ENCODE results near the gene CHI3L1. TPM values are rescaled to one million over a fixed set of nuclear protein-coding genes. Genes with fewer than 3 reads are reported as not detected.

The CHI3L1 gene
- total RNA-seq, 2 experiments from 2014 or later = not detected

DNA sequence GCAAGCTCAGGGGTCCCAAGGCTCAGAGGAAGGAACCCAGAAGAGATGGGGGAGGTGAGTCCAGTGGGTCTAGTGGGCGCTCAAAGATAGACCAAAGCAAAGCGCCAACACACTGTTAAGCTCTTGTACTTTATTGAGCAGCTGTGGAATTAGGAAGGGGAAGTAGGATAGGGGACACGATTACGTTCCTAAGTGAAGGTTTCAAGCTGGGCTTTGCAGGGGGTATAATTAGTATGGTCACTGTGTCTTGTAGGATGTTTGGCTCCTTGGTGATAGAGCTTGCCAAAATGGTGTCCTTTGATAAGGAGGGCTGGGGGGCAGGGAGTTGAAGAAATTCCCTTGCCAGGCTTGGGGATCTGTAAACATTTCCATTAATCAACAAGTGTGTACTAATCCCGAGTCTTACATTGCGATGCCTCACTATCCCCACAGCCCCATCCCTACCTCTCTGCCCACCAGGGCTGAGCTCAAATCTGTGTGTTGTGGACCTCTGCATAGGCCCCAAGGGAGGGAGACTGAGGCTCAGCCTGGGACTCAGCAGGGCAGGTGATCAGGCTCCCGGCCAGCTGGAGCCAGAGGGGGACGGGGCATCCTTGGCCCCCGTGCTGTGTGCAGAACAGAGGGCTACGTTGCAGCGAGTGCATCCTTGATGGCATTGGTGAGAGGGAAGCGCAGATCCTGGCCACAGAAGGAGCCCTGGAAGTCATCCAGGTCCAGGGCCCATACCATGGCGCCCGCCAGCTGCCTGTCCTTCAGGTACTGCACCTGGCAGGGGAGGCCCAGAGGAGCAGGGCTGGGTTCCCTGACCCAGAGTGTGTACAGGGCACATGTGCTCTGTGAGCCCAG, 7.5 kb downstream of the CHI3L1 start:
- no peaks in the 10 kb centered on the region for H3K36me3 Mint-ChIP-seq (ENCODE audit: low read depth)
- no peaks in the 10 kb centered on the region for H3K27me3 Mint-ChIP-seq (ENCODE audit: low read depth)
- no peaks in the 10 kb centered on the region for H3K4me1 Mint-ChIP-seq (ENCODE audit: low read depth)
- ChIA-PET CTCF (interaction anchor here (0.5 to 0.9 kb wide), 2 partner anchors 8 to 61 kb away, joined by 3 read pairs; no protein-coding TSS in a partner anchor), POLR2A (no interaction called here)
- H3K4me3 Mint-ChIP-seq = no peak overlapping the region
- H3K27ac Mint-ChIP-seq = no peak overlapping the region
- H3K9me3 Mint-ChIP-seq (ENCODE audit: insufficient read depth) = no peaks in the 10 kb centered on the region
- ATAC-seq = no peak
- DNase-seq = no peak

DNA sequence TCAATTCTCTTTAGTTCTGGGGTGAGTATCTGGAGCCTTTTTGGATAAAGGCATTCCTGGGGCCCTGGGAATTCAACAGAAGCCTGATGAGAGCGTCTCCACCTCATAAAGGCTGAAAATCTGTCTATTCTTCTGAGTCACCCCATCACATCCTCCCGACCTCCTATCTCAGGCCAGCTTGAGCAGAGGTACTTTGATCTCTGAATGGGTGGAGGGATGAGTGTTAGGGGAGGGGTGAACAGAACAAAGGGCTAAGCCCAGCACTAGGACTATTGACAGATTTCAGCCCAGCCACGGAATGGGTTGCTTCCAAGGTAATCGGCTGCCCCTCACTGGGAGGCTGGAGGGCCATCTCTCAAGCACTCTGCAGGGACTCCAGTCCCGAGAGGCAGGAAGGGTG, 8.4 kb downstream of the CHI3L1 start:
- no peak overlapping the region for H3K4me3 Mint-ChIP-seq
- DNase-seq (no peak), ATAC-seq (no peak)
- H3K9me3 Mint-ChIP-seq (ENCODE audit: insufficient read depth) = no peaks in the 10 kb centered on the region
- CTCF ChIA-PET = interaction anchor here (0.9 kb wide), 1 partner anchor 60 kb away, joined by 3 read pairs; no protein-coding TSS in a partner anchor
- no peaks in the 10 kb centered on the region for H3K4me1 Mint-ChIP-seq (ENCODE audit: low read depth)
- no peaks in the 10 kb centered on the region for H3K27me3 Mint-ChIP-seq (ENCODE audit: low read depth)
- no peaks in the 10 kb centered on the region for H3K36me3 Mint-ChIP-seq (ENCODE audit: low read depth)
- POLR2A ChIA-PET = no interaction called here
- no peak overlapping the region for H3K27ac Mint-ChIP-seq

DNA sequence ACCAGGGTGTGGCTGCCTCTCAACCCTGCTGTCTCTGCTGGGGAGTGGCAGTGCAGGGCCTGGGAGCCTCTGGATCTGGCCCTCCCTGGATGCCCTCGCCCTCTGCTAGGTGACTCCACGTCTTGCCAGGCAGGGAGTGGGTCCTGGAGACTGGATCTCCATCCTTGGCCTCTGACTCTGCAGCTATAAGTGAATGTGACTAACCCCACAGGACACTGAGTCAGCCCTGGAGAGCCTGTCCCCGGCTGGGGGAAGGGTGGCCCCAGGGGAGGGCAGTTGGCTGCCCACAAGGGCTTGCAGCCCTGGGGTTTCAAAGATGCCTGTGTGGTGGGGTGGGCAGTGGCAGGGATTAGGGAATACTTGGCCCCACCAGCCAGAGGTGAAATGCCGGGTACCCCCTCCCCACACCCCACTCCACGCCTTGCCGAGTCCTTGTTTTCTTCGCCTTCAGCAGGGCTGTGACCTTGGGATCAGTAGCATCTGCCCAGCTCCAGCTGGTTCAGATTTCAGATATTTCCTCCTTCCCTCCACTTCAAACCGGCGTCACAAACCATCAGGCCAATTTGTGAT, 8.9 kb downstream of the CHI3L1 start:
- ChIA-PET CTCF (no interaction called here), POLR2A (no interaction called here)
- no peaks in the 10 kb centered on the region for H3K9me3 Mint-ChIP-seq (ENCODE audit: insufficient read depth)
- DNase-seq (no peak), ATAC-seq (no peak)
- H3K27ac Mint-ChIP-seq = no peak overlapping the region
- H3K36me3 Mint-ChIP-seq (ENCODE audit: low read depth) = no peaks in the 10 kb centered on the region
- no peaks in the 10 kb centered on the region for H3K27me3 Mint-ChIP-seq (ENCODE audit: low read depth)
- H3K4me3 Mint-ChIP-seq = no peak overlapping the region
- H3K4me1 Mint-ChIP-seq (ENCODE audit: low read depth) = no peaks in the 10 kb centered on the region

DNA sequence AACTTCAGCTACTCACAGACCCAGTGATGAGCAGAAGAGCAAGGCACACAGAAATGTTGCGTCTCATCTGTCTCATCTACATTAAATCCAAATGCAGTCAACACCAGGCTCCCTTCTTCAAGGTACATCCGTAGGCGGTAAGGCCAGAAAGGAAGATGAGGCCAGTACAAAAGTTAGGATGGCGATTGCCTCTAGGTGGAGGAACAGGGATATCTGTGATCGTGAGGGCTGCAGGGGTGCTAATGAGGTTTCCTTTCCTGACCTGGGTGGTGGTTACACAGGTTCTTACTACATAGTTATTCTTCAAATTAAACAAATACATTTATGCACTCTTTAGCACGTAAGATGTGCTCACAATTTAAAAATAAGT, 9.5 kb downstream of the CHI3L1 start:
- CTCF ChIA-PET = no interaction called here
- no peaks in the 10 kb centered on the region for H3K27me3 Mint-ChIP-seq (ENCODE audit: low read depth)
- no peaks in the 10 kb centered on the region for H3K9me3 Mint-ChIP-seq (ENCODE audit: insufficient read depth)
- no peak overlapping the region for H3K27ac Mint-ChIP-seq
- POLR2A ChIA-PET = no interaction called here
- no peaks in the 10 kb centered on the region for H3K36me3 Mint-ChIP-seq (ENCODE audit: low read depth)
- no peak overlapping the region for H3K4me3 Mint-ChIP-seq
- ATAC-seq (no peak), DNase-seq (no peak)
- no peaks in the 10 kb centered on the region for H3K4me1 Mint-ChIP-seq (ENCODE audit: low read depth)

DNA sequence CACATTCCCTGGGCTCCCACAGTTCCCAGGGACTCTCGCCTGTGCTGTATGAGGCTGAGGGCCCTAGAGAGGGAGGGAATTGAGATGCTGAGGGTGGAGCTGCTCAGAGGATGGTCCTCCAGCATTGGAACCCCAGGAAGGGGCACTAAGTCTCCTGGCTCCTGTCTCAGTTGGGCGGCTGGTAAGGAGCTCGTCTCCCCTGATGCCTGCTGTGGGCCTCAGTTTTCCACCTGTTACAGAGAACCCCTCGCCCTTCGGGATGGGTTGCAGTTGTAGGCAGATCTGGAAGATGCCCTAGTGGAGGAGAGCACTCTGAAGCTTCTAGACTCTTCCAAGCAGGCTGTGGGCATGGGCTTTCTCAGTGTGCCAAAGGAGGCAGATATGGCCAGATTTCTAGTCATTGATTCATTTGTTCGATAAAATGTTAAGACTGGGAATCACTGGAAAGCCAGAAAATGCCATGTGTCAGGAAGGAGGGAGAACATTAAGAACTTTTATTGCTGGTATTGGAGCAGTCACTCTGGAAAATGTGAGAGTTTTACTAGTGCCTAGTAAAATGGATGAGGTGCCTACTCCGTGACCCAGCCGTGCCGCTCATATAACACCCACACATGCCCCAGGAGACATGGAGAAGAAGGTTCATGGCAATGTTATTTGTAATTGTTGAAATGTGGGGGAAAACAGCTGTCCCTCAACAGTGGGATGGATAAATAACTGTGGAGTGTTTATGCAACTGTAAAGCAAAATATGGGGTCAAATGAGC, 10.1 kb downstream of the CHI3L1 start:
- H3K27ac Mint-ChIP-seq = no peak overlapping the region
- POLR2A ChIA-PET = no interaction called here
- DNase-seq (no peak), ATAC-seq (no peak)
- no peak overlapping the region for H3K4me3 Mint-ChIP-seq
- no peaks in the 10 kb centered on the region for H3K27me3 Mint-ChIP-seq (ENCODE audit: low read depth)
- CTCF ChIA-PET = interaction anchor here (1.7 kb wide), 1 partner anchor 137 kb away, joined by 7 read pairs; no protein-coding TSS in a partner anchor
- H3K4me1 Mint-ChIP-seq (ENCODE audit: low read depth) = no peaks in the 10 kb centered on the region
- no peaks in the 10 kb centered on the region for H3K9me3 Mint-ChIP-seq (ENCODE audit: insufficient read depth)
- no peaks in the 10 kb centered on the region for H3K36me3 Mint-ChIP-seq (ENCODE audit: low read depth)

DNA sequence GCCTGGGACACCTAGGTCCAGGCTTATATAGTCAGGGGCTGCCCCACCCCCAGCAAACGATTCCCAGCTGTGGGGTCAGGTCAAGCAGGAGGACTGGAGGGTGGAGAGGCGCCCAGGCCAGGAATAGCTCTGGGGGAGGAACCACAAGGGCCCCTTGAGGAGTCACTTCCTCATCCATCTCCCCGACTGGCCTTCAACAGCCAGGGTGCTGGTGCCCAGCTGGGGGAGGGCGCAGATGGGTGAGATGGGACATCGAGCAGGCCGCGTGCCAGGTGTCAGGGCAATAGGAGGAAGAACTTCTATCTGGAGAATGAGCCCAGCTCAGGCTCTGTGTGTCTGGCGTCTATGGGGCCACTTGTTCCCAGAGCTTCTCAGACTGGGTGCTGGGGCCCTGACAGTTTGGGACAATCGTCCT, 10.7 kb downstream of the CHI3L1 start:
- no peak overlapping the region for H3K4me3 Mint-ChIP-seq

DNA sequence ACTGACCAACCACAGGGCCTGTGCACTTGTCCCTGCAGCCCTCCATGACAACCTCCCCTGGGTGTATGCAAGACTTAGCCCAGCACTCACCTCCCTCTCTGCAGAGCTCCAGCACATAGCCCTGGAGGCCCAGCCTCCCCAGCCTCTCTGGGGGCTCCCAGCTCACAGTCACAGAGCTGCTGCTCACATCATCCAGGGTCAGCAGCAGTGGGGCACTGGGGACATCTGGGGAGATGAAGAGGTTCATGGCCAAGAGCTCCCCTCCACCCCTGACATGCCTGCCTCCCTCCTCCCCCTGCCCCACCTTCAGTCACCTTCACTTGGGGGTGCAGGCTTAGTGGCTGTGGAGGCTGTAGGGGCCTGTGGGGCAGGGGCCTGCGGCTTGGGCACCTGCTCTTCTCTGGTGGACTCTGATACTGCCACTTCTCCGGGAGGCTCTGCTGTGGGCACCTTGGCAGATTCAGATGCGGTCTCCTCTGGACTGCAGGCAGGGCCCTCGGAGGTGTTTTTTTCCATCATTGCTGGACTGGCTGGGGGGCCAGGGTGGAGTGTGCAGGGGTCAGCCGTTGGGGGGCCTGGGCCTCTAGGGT, 11.2 kb downstream of the CHI3L1 start, which contains the start of gene MYBPH:
Gene MYBPH (minus strand): TSS at position 590 of the 590 bp plus-strand sequence. CDS start 71 bp downstream, at position 519.
- ATAC-seq = no peak
- H3K4me3 Mint-ChIP-seq = no peak within 1 kb of the TSS
- no peak within 1 kb of the TSS for H3K27ac Mint-ChIP-seq
- DNase-seq = no peak
- H3K36me3 Mint-ChIP-seq (ENCODE audit: low read depth) = no peaks in the 10 kb centered on the region
- H3K4me1 Mint-ChIP-seq (ENCODE audit: low read depth) = no peaks in the 10 kb centered on the region
- ChIA-PET CTCF (interaction anchor here (1.7 kb wide), 1 partner anchor 136 kb away, joined by 7 read pairs; no protein-coding TSS in a partner anchor), POLR2A (no interaction called here)
- H3K27me3 Mint-ChIP-seq (ENCODE audit: low read depth) = no peaks in the 10 kb centered on the region
- no peaks in the 10 kb centered on the region for H3K9me3 Mint-ChIP-seq (ENCODE audit: insufficient read depth)

More for the DNA sequence above, 10.7 kb downstream of the CHI3L1 start:
- ChIA-PET CTCF (interaction anchor here (1.7 kb wide), 1 partner anchor 136 kb away, joined by 7 read pairs; no protein-coding TSS in a partner anchor), POLR2A (no interaction called here)
- no peak overlapping the region for H3K27ac Mint-ChIP-seq
- no peaks in the 10 kb centered on the region for H3K4me1 Mint-ChIP-seq (ENCODE audit: low read depth)
- H3K27me3 Mint-ChIP-seq (ENCODE audit: low read depth) = no peaks in the 10 kb centered on the region
- ATAC-seq = no peak
- H3K9me3 Mint-ChIP-seq (ENCODE audit: insufficient read depth) = no peaks in the 10 kb centered on the region
- no peaks in the 10 kb centered on the region for H3K36me3 Mint-ChIP-seq (ENCODE audit: low read depth)
- no peak for DNase-seq

DNA sequence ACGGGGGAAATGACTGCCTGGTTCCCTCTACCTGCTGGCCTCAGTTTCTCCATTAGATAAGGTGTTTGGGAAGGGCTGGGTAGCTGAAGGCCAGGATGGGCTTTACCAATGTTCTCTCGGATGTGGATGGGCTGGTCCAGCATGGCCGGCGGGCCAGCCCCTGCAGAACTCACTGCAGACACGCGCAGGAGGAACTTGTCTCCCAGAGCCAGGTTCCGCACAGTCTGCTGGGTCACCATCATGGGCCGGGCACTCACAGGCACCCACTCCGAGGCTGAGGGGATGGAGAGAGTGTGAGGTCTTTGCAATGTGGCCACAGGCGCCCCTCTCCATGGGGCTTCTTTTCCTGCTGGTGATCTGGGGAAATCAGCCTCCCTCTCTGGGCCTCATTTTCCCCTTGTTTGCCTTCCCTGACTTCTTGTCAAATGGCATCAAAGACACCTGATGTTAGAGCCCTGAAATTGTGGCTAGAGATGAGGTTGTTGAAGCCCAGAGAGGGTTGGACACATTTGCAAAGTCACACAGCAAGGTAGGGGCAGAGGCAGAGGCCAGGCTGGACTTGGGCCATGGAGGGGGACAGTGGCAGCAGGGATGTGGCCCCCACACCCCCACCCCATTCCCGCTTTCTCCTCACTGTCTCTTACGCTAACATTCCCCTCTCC, 12.0 kb downstream of the CHI3L1 start:
- no peaks in the 10 kb centered on the region for H3K9me3 Mint-ChIP-seq (ENCODE audit: insufficient read depth)
- H3K36me3 Mint-ChIP-seq (ENCODE audit: low read depth) = no peaks in the 10 kb centered on the region
- no peaks in the 10 kb centered on the region for H3K27me3 Mint-ChIP-seq (ENCODE audit: low read depth)
- ChIA-PET POLR2A (no interaction called here), CTCF (interaction anchor here (1.7 kb wide), 1 partner anchor 135 kb away, joined by 7 read pairs; no protein-coding TSS in a partner anchor)
- no peak overlapping the region for H3K27ac Mint-ChIP-seq
- no peak for ATAC-seq
- H3K4me1 Mint-ChIP-seq (ENCODE audit: low read depth) = no peaks in the 10 kb centered on the region
- no peak for DNase-seq
- no peak overlapping the region for H3K4me3 Mint-ChIP-seq

DNA sequence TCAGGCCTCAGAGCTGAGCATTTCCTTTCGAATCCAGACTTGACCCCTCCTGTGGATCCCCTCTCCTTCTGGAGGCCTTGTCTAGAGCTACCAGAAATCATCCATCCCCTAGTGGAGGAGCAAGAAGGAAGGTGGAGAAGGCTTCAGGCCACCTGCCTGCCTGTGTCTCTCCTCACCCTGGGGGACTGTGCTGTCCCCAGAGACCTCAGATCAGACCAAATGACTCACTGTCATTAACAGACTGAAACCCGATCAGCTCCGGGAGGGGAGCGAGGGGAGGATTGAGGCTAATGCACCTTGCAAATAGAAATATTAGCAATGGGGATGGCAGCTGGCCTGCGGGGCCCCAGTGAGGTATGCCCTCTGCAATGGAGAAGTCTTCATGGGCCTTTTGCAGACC, 12.9 kb downstream of the CHI3L1 start:
- Mint-ChIP-seq H3K4me1 (ENCODE audit: low read depth) (no peaks in the 10 kb centered on the region), H3K9me3 (ENCODE audit: insufficient read depth) (no peaks in the 10 kb centered on the region), H3K4me3 (no peak overlapping the region), H3K36me3 (ENCODE audit: low read depth) (no peaks in the 10 kb centered on the region), H3K27ac (no peak overlapping the region), H3K27me3 (ENCODE audit: low read depth) (no peaks in the 10 kb centered on the region)
- POLR2A ChIA-PET = no interaction called here
- no peak for DNase-seq
- ATAC-seq = no peak
- CTCF ChIA-PET = interaction anchor here (0.9 to 2.8 kb wide), 7 partner anchors 21 to 143 kb away, joined by 3 to 54 read pairs (median 11); no protein-coding TSS in a partner anchor

DNA sequence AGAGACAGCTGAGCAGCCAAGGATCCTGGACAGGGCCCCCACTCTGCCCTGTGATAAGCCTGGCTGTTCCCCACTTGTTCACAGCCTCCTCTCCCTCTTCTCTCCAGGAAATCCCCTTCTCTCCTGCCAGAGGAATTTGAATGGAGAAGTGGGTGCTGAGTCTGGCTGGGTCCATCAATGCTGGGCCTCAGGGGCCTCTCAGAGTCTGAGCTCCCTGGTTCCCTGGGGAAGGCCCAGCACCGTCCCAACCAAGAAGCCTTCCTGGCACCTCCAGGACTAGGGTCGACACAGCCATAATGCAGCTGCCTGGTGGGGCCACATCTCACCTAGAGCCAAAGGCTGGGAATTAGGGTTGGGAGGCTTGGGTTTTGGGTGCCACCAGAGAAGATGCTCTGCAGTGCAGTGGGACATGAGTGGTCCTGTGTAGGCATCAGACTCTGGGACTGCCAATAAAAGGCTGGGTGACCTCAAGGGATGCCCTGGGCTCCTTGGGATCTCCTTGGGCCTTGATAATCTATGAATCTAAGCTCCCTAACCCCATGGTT, 13.4 kb downstream of the CHI3L1 start:
- H3K9me3 Mint-ChIP-seq (ENCODE audit: insufficient read depth) = no peaks in the 10 kb centered on the region
- H3K27me3 Mint-ChIP-seq (ENCODE audit: low read depth) = no peaks in the 10 kb centered on the region
- ChIA-PET CTCF (interaction anchor here (0.7 to 2.8 kb wide), 23 partner anchors 10 to 456 kb away, joined by 3 to 54 read pairs (median 4); no protein-coding TSS in a partner anchor), POLR2A (no interaction called here)
- H3K36me3 Mint-ChIP-seq (ENCODE audit: low read depth) = no peaks in the 10 kb centered on the region
- no peak overlapping the region for H3K27ac Mint-ChIP-seq
- ATAC-seq (no peak), DNase-seq (no peak)
- H3K4me1 Mint-ChIP-seq (ENCODE audit: low read depth) = no peaks in the 10 kb centered on the region
- H3K4me3 Mint-ChIP-seq = no peak overlapping the region

Measured in activated CD8-positive, alpha-beta T cell treated with anti-CD3 and anti-CD28 coated beads, Interleukin-2, amount 10 ng/mL, durations not matched to agents 7 days and 5 days (primary cell).